ENCODE data around the gene DOK3.

DOK3 gene

GRCh38 chr5:177510567-177511053, 984 bp upstream of the DOK3 start:
- Histone ChIP-seq H3K4me3 (replicated peaks; ENCODE audit: low read depth, low read length) (peak overlapping the region; percentile 81), H3K36me3 (ENCODE audit: control insufficient read depth, insufficient read depth, low read length) (peaks cover 35% of the 10 kb centered on the region), H3K27me3 (replicated peaks; ENCODE audit: control insufficient read depth, insufficient read depth, low read length) (no peaks in the 10 kb centered on the region)
- TF ChIP-seq CTCF (IDR thresholded peaks at IDR 0.05; ENCODE audit: insufficient read depth, low read length, poor library complexity, severe bottlenecking), result no peak
- no peak for DNase-seq (ENCODE audit: extremely low read depth, insufficient read length)

- no peaks in the 10 kb centered on the region for H3K27me3 ChIP-seq (replicated peaks; ENCODE audit: control insufficient read depth, insufficient read depth, low read length)
- H3K4me3 ChIP-seq (replicated peaks; ENCODE audit: low read depth, low read length), result peak overlapping the region; percentile 81
- peak; percentile 31 for TF ChIP-seq CTCF (IDR thresholded peaks at IDR 0.05; ENCODE audit: insufficient read depth, low read length, poor library complexity, severe bottlenecking)
- DNase-seq (ENCODE audit: extremely low read depth, insufficient read length), result peak; percentile 76
- peaks cover 34% of the 10 kb centered on the region for H3K36me3 ChIP-seq (ENCODE audit: control insufficient read depth, insufficient read depth, low read length)
These were observed 453 bp upstream of the DOK3 start for GRCh38 chr5:177509991-177510566.

- peak overlapping the region; percentile 81 for H3K4me3 ChIP-seq (replicated peaks; ENCODE audit: low read depth, low read length)
- peak; percentile 69 for DNase-seq (ENCODE audit: extremely low read depth, insufficient read length)
- no peaks in the 10 kb centered on the region for H3K27me3 ChIP-seq (replicated peaks; ENCODE audit: control insufficient read depth, insufficient read depth, low read length)
- TF ChIP-seq CTCF (IDR thresholded peaks at IDR 0.05; ENCODE audit: insufficient read depth, low read length, poor library complexity, severe bottlenecking), result no peak
- H3K36me3 ChIP-seq (ENCODE audit: control insufficient read depth, insufficient read depth, low read length), result peaks cover 29% of the 10 kb centered on the region
These were observed 789 bp downstream of the DOK3 start for GRCh38 chr5:177508837-177509236.

- TF ChIP-seq CTCF (IDR thresholded peaks at IDR 0.05; ENCODE audit: insufficient read depth, low read length, poor library complexity, severe bottlenecking), result no peak
- Histone ChIP-seq H3K36me3 (ENCODE audit: control insufficient read depth, insufficient read depth, low read length) (peaks cover 29% of the 10 kb centered on the region), H3K27me3 (replicated peaks; ENCODE audit: control insufficient read depth, insufficient read depth, low read length) (no peaks in the 10 kb centered on the region), H3K4me3 (replicated peaks; ENCODE audit: low read depth, low read length) (peak overlapping the region; percentile 81)
- no peak for DNase-seq (ENCODE audit: extremely low read depth, insufficient read length)
These were observed 1.4 kb downstream of the DOK3 start for GRCh38 chr5:177508221-177508611.

- no peak for TF ChIP-seq CTCF (IDR thresholded peaks at IDR 0.05; ENCODE audit: insufficient read depth, low read length, poor library complexity, severe bottlenecking)
- H3K27me3 ChIP-seq (replicated peaks; ENCODE audit: control insufficient read depth, insufficient read depth, low read length), result no peaks in the 10 kb centered on the region
- peaks cover 29% of the 10 kb centered on the region for H3K36me3 ChIP-seq (ENCODE audit: control insufficient read depth, insufficient read depth, low read length)
- H3K4me3 ChIP-seq (replicated peaks; ENCODE audit: low read depth, low read length), result peak overlapping the region; percentile 81
- DNase-seq (ENCODE audit: extremely low read depth, insufficient read length), result no peak
These were observed 1.9 kb downstream of the DOK3 start for GRCh38 chr5:177507596-177508220.
